Liver (tissue), 9 donors: ENCODE measurements around the gene TACC2. TPM values are rescaled to one million over a fixed set of nuclear protein-coding genes. Genes with fewer than 3 reads are reported as not detected.

Experiments
- DNase-seq: peaks from one replicate; pipeline ENCODE4 v3.0.0-alpha.2; 2017; ENCODE audit warnings: low spot score
- H3K27ac ChIP-seq, 2 donors: one replicate each; pipeline ENCODE4 v1.7.0; 2013; ENCODE audit warnings: inconsistent platforms in 2 of 2, low read length in 2 of 2, control low read depth in 1 of 2, low read depth in 1 of 2, mild to moderate bottlenecking in 1 of 2
- H3K27me3 ChIP-seq, 4 donors: one replicate each; pipeline versions ENCODE4 v1.6.1 to v1.7.0; 2013; ENCODE audit warnings: low read length in 3 of 4, inconsistent platforms in 1 of 4, mild to moderate bottlenecking in 1 of 4, moderate library complexity in 1 of 4; ENCODE audit not compliant: control insufficient read depth in 4 of 4, insufficient read depth in 4 of 4
- H3K36me3 ChIP-seq, 4 donors: one replicate each; pipeline versions ENCODE4 v1.6.1 to v1.7.0; 2013; ENCODE audit warnings: low read length in 3 of 4, mild to moderate bottlenecking in 3 of 4, low read depth in 1 of 4, moderate library complexity in 1 of 4; ENCODE audit not compliant: control insufficient read depth in 4 of 4, insufficient read depth in 3 of 4
- H3K4me1 ChIP-seq, 4 donors: one replicate each; pipeline versions ENCODE4 v1.6.1 to v1.7.0; 2013; ENCODE audit warnings: low read length in 3 of 4, mild to moderate bottlenecking in 3 of 4, moderate library complexity in 1 of 4; ENCODE audit not compliant: control insufficient read depth in 4 of 4, insufficient read depth in 4 of 4
- H3K4me3 ChIP-seq, 3 donors: one replicate each; pipeline versions ENCODE4 v1.6.1 to v1.7.0; 2013; ENCODE audit warnings: low read length in 3 of 3, control low read depth in 1 of 3, low read depth in 1 of 3, mild to moderate bottlenecking in 1 of 3
- H3K9ac ChIP-seq, 2 donors: one replicate each; pipeline ENCODE4 v1.7.0; 2013; ENCODE audit warnings: low read length in 2 of 2, mild to moderate bottlenecking in 2 of 2, moderate library complexity in 2 of 2, control low read depth in 1 of 2, low read depth in 1 of 2
- H3K9me3 ChIP-seq, 4 donors: one replicate each; pipeline versions ENCODE4 v1.6.1 to v1.7.0; 2013; ENCODE audit warnings: low read length in 3 of 4; ENCODE audit not compliant: control insufficient read depth in 4 of 4
- EGR1 ChIP-seq, 2 donors: IDR thresholded peaks; 2 replicates each; pipeline ENCODE4 v1.6.1; 2016 to 2018; ENCODE audit warnings: antibody characterized with exemption in 2 of 2, low read depth in 2 of 2
- FOXA1 ChIP-seq: IDR thresholded peaks from 2 replicates; pipeline ENCODE4 v1.6.1; 2016; ENCODE audit warnings: antibody characterized with exemption
- FOXA2 ChIP-seq: IDR thresholded peaks from 2 replicates; pipeline ENCODE4 v1.6.1; 2016; ENCODE audit warnings: antibody characterized with exemption
- GABPA ChIP-seq, 2 donors: IDR thresholded peaks in 1 of 2; conservative IDR thresholded peaks in 1 of 2; 2 replicates each; pipeline ENCODE4 v1.6.1; 2016; ENCODE audit warnings: antibody characterized with exemption in 2 of 2, mild to moderate bottlenecking in 1 of 2, moderate library complexity in 1 of 2
- HNF4A ChIP-seq, 2 donors: conservative IDR thresholded peaks; 2 replicates each; pipeline ENCODE4 v1.6.1; 2016; ENCODE audit warnings: antibody characterized with exemption in 2 of 2, mild to moderate bottlenecking in 2 of 2
- HNF4G ChIP-seq: IDR thresholded peaks from 2 replicates; pipeline ENCODE4 v1.6.1; 2016; ENCODE audit warnings: antibody characterized with exemption
- JUND ChIP-seq, 2 donors: IDR thresholded peaks; 2 replicates each; pipeline ENCODE4 v1.6.1; 2016; ENCODE audit warnings: antibody characterized with exemption in 2 of 2
- MAX ChIP-seq: IDR thresholded peaks from 2 replicates; pipeline ENCODE4 v1.6.1; 2016; ENCODE audit warnings: antibody characterized with exemption
- NR2F2 ChIP-seq: IDR thresholded peaks from 2 replicates; pipeline ENCODE4 v1.6.1; 2016; ENCODE audit warnings: antibody characterized with exemption
- RAD21 ChIP-seq, 2 donors: IDR thresholded peaks; 2 replicates each; pipeline ENCODE4 v1.6.1; 2016; ENCODE audit warnings: antibody characterized with exemption in 2 of 2, mild to moderate bottlenecking in 2 of 2
- RXRA ChIP-seq, 2 donors: IDR thresholded peaks; 2 replicates each; pipeline ENCODE4 v1.6.1; 2017 to 2018; ENCODE audit warnings: antibody characterized with exemption in 2 of 2, mild to moderate bottlenecking in 1 of 2
- SP1 ChIP-seq: IDR thresholded peaks from 2 replicates; pipeline ENCODE4 v1.6.1; 2018; ENCODE audit warnings: antibody characterized with exemption, mild to moderate bottlenecking
- TAF1 ChIP-seq: conservative IDR thresholded peaks from 2 replicates; pipeline ENCODE4 v1.6.1; 2016; ENCODE audit warnings: antibody characterized with exemption, mild to moderate bottlenecking
- YY1 ChIP-seq: IDR thresholded peaks from 2 replicates; pipeline ENCODE4 v1.6.1; 2016; ENCODE audit warnings: antibody characterized with exemption, mild to moderate bottlenecking
- ZBTB33 ChIP-seq: IDR thresholded peaks from 2 replicates; pipeline ENCODE4 v1.6.1; 2016; ENCODE audit warnings: antibody characterized with exemption
- WGBS: extraction: QIAGEN DNeasy Blood & Tissue Kit; methylation state at CpG from one replicate; pipeline ENCODE4 v1.1.7; 2013; 5-methylcytosine and 5-hydroxymethylcytosine counted together
- polyA plus RNA-seq, 2 donors: library from polyadenylated mRNA; stranded (reverse) in 1 of 2; unstranded in 1 of 2; fragments of 200-250 nt in 1 of 2; fragments of >200 nt in 1 of 2; fragmentation: Nextera tagmentation in 1 of 2; extraction: Ambion mirVana in 1 of 2; gene quantifications; one replicate each; pipeline versions ENCODE4 v1.2.1 to v1.2.3, GENCODE V29; 2013 to 2015
- total RNA-seq, 2 donors: library from RNA; depleted of rRNA; stranded (reverse); fragments of >200 nt; gene quantifications; one replicate each; pipeline ENCODE4 v1.2.3, GENCODE V29; 2014
- TF ChIP-seq, protein P1 (sequence below): IDR thresholded peaks from 2 replicates; pipeline ENCODE4 v1.6.1; 2016; ENCODE audit warnings: antibody characterized with exemption
- TF ChIP-seq, protein P2 (sequence below): fragments of 150-350 bp; IDR thresholded peaks from 2 replicates; pipeline ENCODE4 v1.5.1; 2017; ENCODE audit warnings: improper control_type of control experiment, low read depth, low read length; ENCODE audit not compliant: missing input control
- TF ChIP-seq, protein P3 (sequence below): IDR thresholded peaks from 2 replicates; pipeline ENCODE4 v1.6.1; 2016; ENCODE audit warnings: antibody characterized with exemption, mild to moderate bottlenecking
- donor health status: healthy.
- donor health status: healthy.
- donor health status: healthy.
- donor health status: healthy.
- donor health status: healthy.

The TACC2 gene
- total and polyA plus RNA-seq, 4 donors, result 1.5 to 9.1 (median 7.8) TPM

GRCh38 chr10:122294511-122295450 is 305.8 kb downstream of the TACC2 start:
- no peaks in the 10 kb centered on the region for H3K36me3 ChIP-seq
- no peak overlapping the region for H3K27ac ChIP-seq
- peaks cover 0 to 5% (median 2%) of the 10 kb centered on the region in 4 donors for H3K4me1 ChIP-seq
- WGBS, result 89% methylated on average over 12 of the region's 12 CpGs
- TF ChIP-seq JUND (IDR thresholded peaks at IDR 0.05) (no peak), MAX (no peak), EGR1 (IDR thresholded peaks at IDR 0.05; ENCODE audit: low read depth in 2 of 2) (no peak), SP1 (no peak), ZBTB33 (no peak), YY1 (no peak), RXRA (IDR thresholded peaks at IDR 0.05) (no peak), GABPA (IDR thresholded peaks at IDR 0.05 in 1 of 2, conservative IDR thresholded peaks at IDR 0.05 in 1 of 2) (no peak), TAF1 (no peak), FOXA2 (no peak), RAD21 (IDR thresholded peaks at IDR 0.05) (no peak), NR2F2 (no peak), HNF4G (no peak), FOXA1 (no peak)
- TF ChIP-seq, protein P1, sequence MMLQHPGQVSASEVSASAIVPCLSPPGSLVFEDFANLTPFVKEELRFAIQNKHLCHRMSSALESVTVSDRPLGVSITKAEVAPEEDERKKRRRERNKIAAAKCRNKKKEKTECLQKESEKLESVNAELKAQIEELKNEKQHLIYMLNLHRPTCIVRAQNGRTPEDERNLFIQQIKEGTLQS, result no peak
- TF ChIP-seq, protein P2, sequence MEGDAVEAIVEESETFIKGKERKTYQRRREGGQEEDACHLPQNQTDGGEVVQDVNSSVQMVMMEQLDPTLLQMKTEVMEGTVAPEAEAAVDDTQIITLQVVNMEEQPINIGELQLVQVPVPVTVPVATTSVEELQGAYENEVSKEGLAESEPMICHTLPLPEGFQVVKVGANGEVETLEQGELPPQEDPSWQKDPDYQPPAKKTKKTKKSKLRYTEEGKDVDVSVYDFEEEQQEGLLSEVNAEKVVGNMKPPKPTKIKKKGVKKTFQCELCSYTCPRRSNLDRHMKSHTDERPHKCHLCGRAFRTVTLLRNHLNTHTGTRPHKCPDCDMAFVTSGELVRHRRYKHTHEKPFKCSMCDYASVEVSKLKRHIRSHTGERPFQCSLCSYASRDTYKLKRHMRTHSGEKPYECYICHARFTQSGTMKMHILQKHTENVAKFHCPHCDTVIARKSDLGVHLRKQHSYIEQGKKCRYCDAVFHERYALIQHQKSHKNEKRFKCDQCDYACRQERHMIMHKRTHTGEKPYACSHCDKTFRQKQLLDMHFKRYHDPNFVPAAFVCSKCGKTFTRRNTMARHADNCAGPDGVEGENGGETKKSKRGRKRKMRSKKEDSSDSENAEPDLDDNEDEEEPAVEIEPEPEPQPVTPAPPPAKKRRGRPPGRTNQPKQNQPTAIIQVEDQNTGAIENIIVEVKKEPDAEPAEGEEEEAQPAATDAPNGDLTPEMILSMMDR, result no peak
- no peak overlapping the region for H3K4me3 ChIP-seq
- no peaks in the 10 kb centered on the region for H3K9me3 ChIP-seq
- peak; percentile 28 for DNase-seq
- H3K9ac ChIP-seq, result no peak overlapping the region
- no peaks in the 10 kb centered on the region for H3K27me3 ChIP-seq

- peaks cover 0 to 5% (median 3%) of the 10 kb centered on the region in 4 donors for H3K4me1 ChIP-seq
- no peak overlapping the region for H3K9ac ChIP-seq
- no peak overlapping the region for H3K4me3 ChIP-seq
- no peak overlapping the region for H3K27ac ChIP-seq
- 91% methylated on average over 4 of the region's 4 CpGs for WGBS
- DNase-seq, result no peak
- no peaks in the 10 kb centered on the region for H3K27me3 ChIP-seq
- H3K36me3 ChIP-seq, result no peaks in the 10 kb centered on the region
- no peak for TF ChIP-seq ZBTB33
- TF ChIP-seq HNF4A (conservative IDR thresholded peaks at IDR 0.05), result no peak
- no peak for TF ChIP-seq FOXA2
- TF ChIP-seq, protein P2, result no peak
- TF ChIP-seq, protein P3, sequence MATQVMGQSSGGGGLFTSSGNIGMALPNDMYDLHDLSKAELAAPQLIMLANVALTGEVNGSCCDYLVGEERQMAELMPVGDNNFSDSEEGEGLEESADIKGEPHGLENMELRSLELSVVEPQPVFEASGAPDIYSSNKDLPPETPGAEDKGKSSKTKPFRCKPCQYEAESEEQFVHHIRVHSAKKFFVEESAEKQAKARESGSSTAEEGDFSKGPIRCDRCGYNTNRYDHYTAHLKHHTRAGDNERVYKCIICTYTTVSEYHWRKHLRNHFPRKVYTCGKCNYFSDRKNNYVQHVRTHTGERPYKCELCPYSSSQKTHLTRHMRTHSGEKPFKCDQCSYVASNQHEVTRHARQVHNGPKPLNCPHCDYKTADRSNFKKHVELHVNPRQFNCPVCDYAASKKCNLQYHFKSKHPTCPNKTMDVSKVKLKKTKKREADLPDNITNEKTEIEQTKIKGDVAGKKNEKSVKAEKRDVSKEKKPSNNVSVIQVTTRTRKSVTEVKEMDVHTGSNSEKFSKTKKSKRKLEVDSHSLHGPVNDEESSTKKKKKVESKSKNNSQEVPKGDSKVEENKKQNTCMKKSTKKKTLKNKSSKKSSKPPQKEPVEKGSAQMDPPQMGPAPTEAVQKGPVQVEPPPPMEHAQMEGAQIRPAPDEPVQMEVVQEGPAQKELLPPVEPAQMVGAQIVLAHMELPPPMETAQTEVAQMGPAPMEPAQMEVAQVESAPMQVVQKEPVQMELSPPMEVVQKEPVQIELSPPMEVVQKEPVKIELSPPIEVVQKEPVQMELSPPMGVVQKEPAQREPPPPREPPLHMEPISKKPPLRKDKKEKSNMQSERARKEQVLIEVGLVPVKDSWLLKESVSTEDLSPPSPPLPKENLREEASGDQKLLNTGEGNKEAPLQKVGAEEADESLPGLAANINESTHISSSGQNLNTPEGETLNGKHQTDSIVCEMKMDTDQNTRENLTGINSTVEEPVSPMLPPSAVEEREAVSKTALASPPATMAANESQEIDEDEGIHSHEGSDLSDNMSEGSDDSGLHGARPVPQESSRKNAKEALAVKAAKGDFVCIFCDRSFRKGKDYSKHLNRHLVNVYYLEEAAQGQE, result no peak
- TF ChIP-seq SP1, result no peak
- TF ChIP-seq YY1, result no peak
- no peak for TF ChIP-seq MAX
- no peak for TF ChIP-seq EGR1 (IDR thresholded peaks at IDR 0.05; ENCODE audit: low read depth in 2 of 2)
- H3K9me3 ChIP-seq, result no peaks in the 10 kb centered on the region
Measured at GRCh38 chr10:122295451-122295809, 306.5 kb downstream of the TACC2 start.
